Ishikawa (cell line): ENCODE results near the gene SAT2.

Experiments used
- CEBPB ChIP-seq: IDR thresholded peaks from 2 replicates; pipeline ENCODE4 v1.6.1; 2012
- CREB1 ChIP-seq: IDR thresholded peaks from 2 replicates; pipeline ENCODE4 v1.6.1; 2012; ENCODE audit warnings: low read depth
- EGR1 ChIP-seq: IDR thresholded peaks from 2 replicates; pipeline ENCODE4 v1.6.1; 2012
- EP300 ChIP-seq: IDR thresholded peaks from 2 replicates; pipeline ENCODE4 v1.6.1; 2012; ENCODE audit warnings: borderline replicate concordance
- FOXM1 ChIP-seq: IDR thresholded peaks from 2 replicates; pipeline ENCODE4 v1.6.1; 2012; ENCODE audit warnings: low read depth, borderline replicate concordance
- NFIC ChIP-seq: IDR thresholded peaks from 2 replicates; pipeline ENCODE4 v1.6.1; 2012
- RAD21 ChIP-seq: IDR thresholded peaks from 2 replicates; pipeline ENCODE4 v1.6.1; 2012; ENCODE audit warnings: low read depth
- TAF1 ChIP-seq: IDR thresholded peaks from 2 replicates; pipeline ENCODE4 v1.6.1; 2012; ENCODE audit warnings: low read depth, mild to moderate bottlenecking
- TCF12 ChIP-seq: IDR thresholded peaks from 2 replicates; pipeline ENCODE4 v1.6.1; 2012; ENCODE audit warnings: low read depth
- TEAD4 ChIP-seq: IDR thresholded peaks from 2 replicates; pipeline ENCODE4 v1.6.1; 2012
- YY1 ChIP-seq: IDR thresholded peaks from 2 replicates; pipeline ENCODE4 v1.6.1; 2012; ENCODE audit warnings: low read depth
- ZBTB7A ChIP-seq: IDR thresholded peaks from 2 replicates; pipeline ENCODE4 v1.6.1; 2012; ENCODE audit warnings: low read depth
- TF ChIP-seq, protein P1 (sequence below): IDR thresholded peaks from 2 replicates; pipeline ENCODE4 v1.6.1; 2012
- TF ChIP-seq, protein P2 (sequence below): IDR thresholded peaks from 2 replicates; pipeline ENCODE4 v1.6.1; 2012; ENCODE audit warnings: low read depth, mild to moderate bottlenecking
- TF ChIP-seq, protein P3 (sequence below): IDR thresholded peaks from 2 replicates; pipeline ENCODE4 v1.6.1; 2012

SAT2 gene

DNA sequence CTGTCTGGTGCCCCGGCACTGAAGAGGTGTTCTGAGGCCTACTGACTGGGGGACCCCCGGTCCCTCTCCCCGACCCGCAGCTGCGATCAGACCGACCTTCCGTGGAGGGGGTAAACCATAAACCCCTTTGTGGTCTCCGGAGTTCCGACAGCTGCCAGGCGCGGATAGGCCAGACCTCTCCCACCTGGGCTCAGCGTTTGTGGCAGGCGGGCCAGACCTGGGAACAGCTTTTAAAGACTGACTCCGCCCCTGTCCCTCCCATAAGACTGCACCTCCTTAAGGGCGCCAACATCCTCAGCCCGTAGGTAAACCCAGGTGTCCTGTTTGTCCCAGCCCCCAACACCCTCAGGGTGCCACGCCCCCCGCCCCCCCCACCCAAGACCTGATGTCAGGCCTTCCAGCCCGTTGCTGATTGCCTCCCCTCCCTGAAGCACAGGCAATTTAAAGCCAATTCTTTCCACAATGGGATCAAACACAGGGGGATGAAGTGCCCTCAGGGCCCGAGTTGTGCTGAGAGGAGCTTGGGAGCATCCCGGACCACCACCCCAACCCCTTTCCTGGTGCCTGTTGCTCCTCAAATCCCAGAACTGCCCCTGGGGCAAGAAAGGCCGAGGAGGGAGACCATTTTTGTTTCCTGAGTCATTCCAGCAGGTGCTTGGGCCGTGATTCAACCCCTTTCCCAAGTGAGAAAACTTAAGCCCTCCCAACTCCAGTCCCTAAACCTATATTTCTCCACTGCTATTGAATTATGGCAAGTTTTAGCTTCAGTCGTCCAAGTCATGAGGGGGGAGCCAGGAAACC lies 37.5 kb downstream of the SAT2 start, which contains the start of gene SOX15:
SOX15 (minus strand) TSS at position 204 of the 801 bp plus-strand sequence. CDS start 418 bp downstream, outside the sequence.
- TF ChIP-seq, protein P1, sequence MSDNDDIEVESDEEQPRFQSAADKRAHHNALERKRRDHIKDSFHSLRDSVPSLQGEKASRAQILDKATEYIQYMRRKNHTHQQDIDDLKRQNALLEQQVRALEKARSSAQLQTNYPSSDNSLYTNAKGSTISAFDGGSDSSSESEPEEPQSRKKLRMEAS = no peak
- no peak for TF ChIP-seq CEBPB
- TF ChIP-seq EP300 = no peak
- TF ChIP-seq CREB1 = no peak
- TF ChIP-seq EGR1 = no peak
- TF ChIP-seq TEAD4 = no peak
- no peak for TF ChIP-seq YY1
- no peak for TF ChIP-seq TAF1
- TF ChIP-seq TCF12 = no peak
- no peak for TF ChIP-seq NFIC
- TF ChIP-seq, protein P2, sequence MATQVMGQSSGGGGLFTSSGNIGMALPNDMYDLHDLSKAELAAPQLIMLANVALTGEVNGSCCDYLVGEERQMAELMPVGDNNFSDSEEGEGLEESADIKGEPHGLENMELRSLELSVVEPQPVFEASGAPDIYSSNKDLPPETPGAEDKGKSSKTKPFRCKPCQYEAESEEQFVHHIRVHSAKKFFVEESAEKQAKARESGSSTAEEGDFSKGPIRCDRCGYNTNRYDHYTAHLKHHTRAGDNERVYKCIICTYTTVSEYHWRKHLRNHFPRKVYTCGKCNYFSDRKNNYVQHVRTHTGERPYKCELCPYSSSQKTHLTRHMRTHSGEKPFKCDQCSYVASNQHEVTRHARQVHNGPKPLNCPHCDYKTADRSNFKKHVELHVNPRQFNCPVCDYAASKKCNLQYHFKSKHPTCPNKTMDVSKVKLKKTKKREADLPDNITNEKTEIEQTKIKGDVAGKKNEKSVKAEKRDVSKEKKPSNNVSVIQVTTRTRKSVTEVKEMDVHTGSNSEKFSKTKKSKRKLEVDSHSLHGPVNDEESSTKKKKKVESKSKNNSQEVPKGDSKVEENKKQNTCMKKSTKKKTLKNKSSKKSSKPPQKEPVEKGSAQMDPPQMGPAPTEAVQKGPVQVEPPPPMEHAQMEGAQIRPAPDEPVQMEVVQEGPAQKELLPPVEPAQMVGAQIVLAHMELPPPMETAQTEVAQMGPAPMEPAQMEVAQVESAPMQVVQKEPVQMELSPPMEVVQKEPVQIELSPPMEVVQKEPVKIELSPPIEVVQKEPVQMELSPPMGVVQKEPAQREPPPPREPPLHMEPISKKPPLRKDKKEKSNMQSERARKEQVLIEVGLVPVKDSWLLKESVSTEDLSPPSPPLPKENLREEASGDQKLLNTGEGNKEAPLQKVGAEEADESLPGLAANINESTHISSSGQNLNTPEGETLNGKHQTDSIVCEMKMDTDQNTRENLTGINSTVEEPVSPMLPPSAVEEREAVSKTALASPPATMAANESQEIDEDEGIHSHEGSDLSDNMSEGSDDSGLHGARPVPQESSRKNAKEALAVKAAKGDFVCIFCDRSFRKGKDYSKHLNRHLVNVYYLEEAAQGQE = no peak
- TF ChIP-seq RAD21 = no peak
- TF ChIP-seq FOXM1 = no peak
- TF ChIP-seq, protein P3, sequence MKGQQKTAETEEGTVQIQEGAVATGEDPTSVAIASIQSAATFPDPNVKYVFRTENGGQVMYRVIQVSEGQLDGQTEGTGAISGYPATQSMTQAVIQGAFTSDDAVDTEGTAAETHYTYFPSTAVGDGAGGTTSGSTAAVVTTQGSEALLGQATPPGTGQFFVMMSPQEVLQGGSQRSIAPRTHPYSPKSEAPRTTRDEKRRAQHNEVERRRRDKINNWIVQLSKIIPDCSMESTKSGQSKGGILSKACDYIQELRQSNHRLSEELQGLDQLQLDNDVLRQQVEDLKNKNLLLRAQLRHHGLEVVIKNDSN = no peak
- TF ChIP-seq ZBTB7A = no peak

DNA sequence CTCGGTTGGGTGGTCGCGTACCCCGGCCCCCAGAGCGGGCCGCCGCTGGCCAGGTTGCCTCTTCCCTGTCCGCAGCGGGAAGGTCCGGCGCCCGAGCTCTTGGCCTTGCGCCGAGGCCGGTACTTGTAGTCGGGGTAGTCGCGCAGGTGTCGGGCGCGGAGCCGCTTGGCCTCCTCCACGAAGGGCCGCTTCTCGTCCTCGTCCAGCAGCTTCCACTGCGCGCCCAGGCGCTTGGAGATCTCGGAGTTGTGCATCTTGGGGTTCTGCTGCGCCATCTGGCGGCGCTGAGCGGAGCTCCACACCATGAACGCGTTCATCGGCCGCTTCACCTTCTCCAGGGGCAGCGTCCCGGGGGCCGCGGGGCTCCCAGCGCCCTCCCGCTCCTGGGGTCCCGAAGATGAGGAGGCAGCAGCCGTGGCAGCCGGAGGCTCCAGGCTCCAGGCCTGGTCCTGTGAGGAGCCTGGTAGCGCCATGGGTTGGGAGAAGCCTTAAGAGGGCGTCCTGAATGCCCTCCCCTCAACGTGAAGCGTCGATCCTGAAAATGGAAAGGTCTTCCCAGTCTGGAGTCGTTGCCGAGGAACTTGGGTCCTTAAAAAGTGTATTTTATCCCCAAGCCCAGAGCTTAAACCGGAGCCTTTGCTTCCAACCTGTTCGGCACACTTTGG lies 38.3 kb downstream of the SAT2 start:
- TF ChIP-seq FOXM1 = no peak
- TF ChIP-seq EGR1 = no peak
- TF ChIP-seq TCF12 = no peak
- no peak for TF ChIP-seq CREB1
- TF ChIP-seq, protein P1 = no peak
- TF ChIP-seq, protein P2 = no peak
- TF ChIP-seq CEBPB = no peak
- TF ChIP-seq, protein P3 = no peak
- no peak for TF ChIP-seq TEAD4
- TF ChIP-seq TAF1 = no peak
- TF ChIP-seq EP300 = no peak
- TF ChIP-seq ZBTB7A = no peak
- no peak for TF ChIP-seq RAD21
- TF ChIP-seq NFIC = no peak
- no peak for TF ChIP-seq YY1

DNA sequence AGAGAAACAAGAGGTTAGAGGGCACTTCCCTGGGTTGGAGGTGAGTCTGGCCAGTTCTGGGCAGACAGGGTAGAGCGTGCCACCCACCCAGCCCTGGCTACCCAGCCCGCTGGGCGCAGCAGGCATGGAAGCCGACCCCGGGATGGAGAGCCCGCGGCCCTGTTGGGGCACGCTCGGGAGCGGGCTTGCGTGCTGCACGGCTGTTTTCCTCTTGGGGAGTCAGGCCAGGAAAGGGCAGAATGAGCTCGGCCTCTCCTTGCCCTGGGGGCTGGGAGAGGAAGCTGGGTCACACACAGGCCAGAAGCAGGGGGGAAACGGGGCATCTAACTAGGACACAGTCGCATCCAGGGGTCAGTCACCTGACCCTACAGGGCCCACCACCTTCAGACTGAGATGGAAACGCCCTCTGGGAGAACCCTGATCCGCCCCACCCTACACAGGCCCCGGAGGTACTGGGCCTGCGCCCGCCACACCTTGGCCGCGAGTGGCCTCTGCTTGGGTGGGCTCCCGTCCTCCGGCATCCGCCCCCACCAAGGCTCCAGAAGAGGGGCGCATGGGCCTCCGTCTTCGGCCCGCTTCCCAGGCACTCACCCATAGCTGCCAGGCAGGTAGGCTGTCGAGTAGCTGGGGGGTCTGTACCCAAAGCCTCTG lies 38.9 kb downstream of the SAT2 start:
- TF ChIP-seq, protein P3 = no peak
- TF ChIP-seq EP300 (no peak), TEAD4 (no peak), FOXM1 (no peak), NFIC (no peak), CEBPB (no peak), TAF1 (no peak), CREB1 (no peak), EGR1 (no peak), ZBTB7A (no peak), YY1 (no peak), RAD21 (no peak), TCF12 (no peak)
- TF ChIP-seq, protein P2 = no peak
- TF ChIP-seq, protein P1 = no peak
